Measurements from ENCODE around the gene STK16.

GRCh38 chr2:219293736-219294231 is 48.5 kb downstream of the STK16 start:
- no peak for TF ChIP-seq POLR2A (IDR thresholded peaks at IDR 0.05)
- TF ChIP-seq CTCF (IDR thresholded peaks at IDR 0.05), result no peak
